Measurements from ENCODE around the gene LPAR2. TPM values are rescaled to one million over a fixed set of nuclear protein-coding genes. Genes with fewer than 3 reads are reported as not detected.

Gene LPAR2
- total and polyA plus RNA-seq, 10 of the 15 experiments (the other 5 are each of a cell fraction or from before 2014, with no cell fraction given) = 0.98 to 23.8 (median 10.2) TPM

DNA sequence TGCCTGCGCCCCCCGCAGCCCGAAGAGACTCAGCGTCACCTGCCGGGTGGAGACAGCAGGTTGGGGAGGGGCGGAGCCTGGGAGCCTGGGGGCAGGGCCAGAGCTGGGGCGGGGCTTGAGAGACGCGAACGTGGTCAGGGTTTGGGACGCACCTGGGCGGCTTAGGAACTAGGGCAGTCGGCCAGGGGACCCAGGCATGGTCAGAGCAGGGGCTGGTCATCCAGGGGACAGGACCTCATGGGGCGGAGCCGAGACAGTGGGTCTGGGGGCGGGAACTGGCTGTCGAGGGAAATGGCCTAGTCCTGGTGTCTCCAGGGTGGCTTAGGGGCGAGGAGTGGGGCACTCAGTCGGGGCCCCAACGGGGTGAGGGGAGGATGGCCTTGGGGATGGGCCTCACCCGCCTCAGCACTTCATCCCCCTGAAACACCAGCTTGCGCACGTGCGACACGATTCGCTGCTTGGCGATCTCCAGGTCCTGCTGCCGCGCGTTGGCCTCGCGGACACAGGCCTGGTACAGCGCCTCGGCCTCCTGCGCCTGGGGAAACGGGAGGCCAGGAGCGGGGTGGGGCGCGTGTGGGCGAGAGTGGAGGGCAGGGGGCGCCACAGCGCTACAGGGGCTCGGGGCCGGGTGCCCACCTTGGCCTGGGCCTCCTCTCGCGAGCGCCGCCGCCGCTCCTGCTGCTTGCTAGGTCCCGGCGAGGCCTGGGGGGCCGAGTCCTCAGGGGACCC is 9.7 kb upstream of the LPAR2 start:
- FAIRE-seq = no peak
- H3K4me1 ChIP-seq (ENCODE audit: control insufficient read depth, insufficient read depth, low read length) = no peaks in the 10 kb centered on the region; the same call in 1 of the 2 replicates
- ChIA-PET CTCF (no interaction called here), POLR2A (interaction anchor here (0.6 kb wide), 1 partner anchor 481 kb away, joined by 4 read pairs; no protein-coding TSS in a partner anchor), RAD21 (ENCODE audit: unreplicated experiment) (no interaction called here), SMC1A (ENCODE audit: uncharacterized antibody, unreplicated experiment) (no interaction called here)
- in situ Hi-C loops (cut with MboI) = no loop called here
- no peaks in the 10 kb centered on the region; the same call in 1 of the 2 replicates for H4K20me1 ChIP-seq (ENCODE audit: control insufficient read depth, insufficient read depth)
- no peak overlapping the region for H3K9ac ChIP-seq (ENCODE audit: control insufficient read depth, insufficient read depth, low read length)
- no peaks in the 10 kb centered on the region for H3K27me3 ChIP-seq (replicated peaks in 1 of 2; ENCODE audit: control insufficient read depth in 2 of 2, insufficient read depth in 2 of 2, low read length in 1 of 2)
- no peaks in the 10 kb centered on the region for H3K9me3 ChIP-seq (replicated peaks; ENCODE audit: control insufficient read depth, insufficient read depth, low read length)
- no peak overlapping the region for H3K27ac ChIP-seq (ENCODE audit: control insufficient read depth, insufficient read depth)
- H3K79me2 ChIP-seq (ENCODE audit: control insufficient read depth, insufficient read depth, low read length) = peaks cover 12% of the 10 kb centered on the region
- H2AFZ ChIP-seq (ENCODE audit: control insufficient read depth, low read depth, low read length) = no peak overlapping the region
- intact Hi-C loops (cut with micrococcal nuclease; ENCODE audit: unreplicated experiment) = no loop called here
- WGBS (ENCODE audit: insufficient coverage, insufficient replicate concordance, low lambda C conversion rate, missing lambda C conversion rate) = 97% methylated on average over 25 of the region's 53 CpGs
- H3K36me3 ChIP-seq (ENCODE audit: control insufficient read depth in 2 of 2, insufficient read depth in 2 of 2, low read length in 1 of 2) = peaks cover 29 to 30% of the 10 kb centered on the region in 2 experiments
- TF ChIP-seq CBFB (IDR thresholded peaks at IDR 0.05; ENCODE audit: low read depth) (no peak), POLR2A (IDR thresholded peaks at IDR 0.05; ENCODE audit: low read depth, low read length) (peak; percentile 25; the same call in 1 of the 2 replicates), TAF1 (IDR thresholded peaks at IDR 0.05; ENCODE audit: borderline replicate concordance, low read depth, low read length) (no peak)
- no peak overlapping the region for H3K4me2 ChIP-seq (ENCODE audit: control insufficient read depth, insufficient read depth)
- H3K4me3 ChIP-seq = no peak overlapping the region
- no peak for ATAC-seq
- DNase-seq (ENCODE audit: low read depth, low spot score) = no peak
- no TSS peak for BruUV-seq (replicated peaks)

DNA sequence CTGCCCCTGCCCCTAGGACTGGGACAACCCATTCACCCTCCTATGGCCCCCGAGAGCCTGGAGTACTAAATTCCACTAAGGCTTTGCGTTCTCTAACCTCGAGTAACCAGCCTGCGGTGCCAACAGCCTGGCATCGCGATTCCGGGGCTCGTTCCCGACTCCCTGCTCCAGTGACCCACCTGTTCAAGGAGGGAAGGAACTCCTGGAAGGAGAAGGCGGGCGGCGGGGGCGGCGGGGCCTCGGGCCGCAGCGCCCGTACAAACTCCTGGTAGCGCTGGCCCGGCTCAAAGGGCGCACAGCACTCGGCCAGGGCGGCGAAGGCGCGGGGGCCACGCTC is 9.1 kb upstream of the LPAR2 start:
- peaks cover 30 to 33% of the 10 kb centered on the region in 2 experiments for H3K36me3 ChIP-seq (ENCODE audit: control insufficient read depth in 2 of 2, insufficient read depth in 2 of 2, low read length in 1 of 2)
- H3K27me3 ChIP-seq (replicated peaks in 1 of 2; ENCODE audit: control insufficient read depth in 2 of 2, insufficient read depth in 2 of 2, low read length in 1 of 2) = no peaks in the 10 kb centered on the region
- BruUV-seq (replicated peaks) = no TSS peak
- H3K27ac ChIP-seq (ENCODE audit: control insufficient read depth, insufficient read depth) = no peak overlapping the region
- peaks cover 6% of the 10 kb centered on the region for H3K79me2 ChIP-seq (ENCODE audit: control insufficient read depth, insufficient read depth, low read length)
- no peak for TF ChIP-seq HDGF (IDR thresholded peaks at IDR 0.05)
- no peak for TF ChIP-seq NFYA (IDR thresholded peaks at IDR 0.05; ENCODE audit: borderline replicate concordance, low read depth, low read length)
- no peak for TF ChIP-seq MTA3 (IDR thresholded peaks at IDR 0.05; ENCODE audit: borderline replicate concordance, low read length)
- no peak for TF ChIP-seq RUNX3 (IDR thresholded peaks at IDR 0.05; ENCODE audit: low read length)
- TF ChIP-seq GATAD2B (conservative IDR thresholded peaks at IDR 0.05; ENCODE audit: low read depth) = no peak
- no peak for TF ChIP-seq ZBED1 (IDR thresholded peaks at IDR 0.05; ENCODE audit: borderline replicate concordance)
- TF ChIP-seq KLF5 (IDR thresholded peaks at IDR 0.05; ENCODE audit: partially characterized antibody) = no peak
- TF ChIP-seq FOS (IDR thresholded peaks at IDR 0.05; ENCODE audit: borderline replicate concordance, extremely low read depth, insufficient read length) = no peak
- ChIA-PET SMC1A (ENCODE audit: uncharacterized antibody, unreplicated experiment) (no interaction called here), CTCF (no interaction called here), POLR2A (interaction anchor here (0.6 to 1.2 kb wide), 2 partner anchors 20 to 59 kb away, joined by 3 read pairs; no protein-coding TSS in a partner anchor), RAD21 (ENCODE audit: unreplicated experiment) (no interaction called here)
- no peak overlapping the region for H3K4me2 ChIP-seq (ENCODE audit: control insufficient read depth, insufficient read depth)
- in situ Hi-C loops (cut with MboI) (no loop called here), intact Hi-C loops (cut with micrococcal nuclease; ENCODE audit: unreplicated experiment) (no loop called here)
- DNase-seq (ENCODE audit: low read depth, low spot score) (no peak), FAIRE-seq (no peak), ATAC-seq (no peak)
- 98% methylated on average over 18 of the region's 27 CpGs for WGBS (ENCODE audit: insufficient coverage, insufficient replicate concordance, low lambda C conversion rate, missing lambda C conversion rate)
- H3K4me3 ChIP-seq = no peak overlapping the region
- no peaks in the 10 kb centered on the region; the same call in 1 of the 2 replicates for H4K20me1 ChIP-seq (ENCODE audit: control insufficient read depth, insufficient read depth)
- no peak overlapping the region for H2AFZ ChIP-seq (ENCODE audit: control insufficient read depth, low read depth, low read length)
- no peaks in the 10 kb centered on the region; the same call in 1 of the 2 replicates for H3K4me1 ChIP-seq (ENCODE audit: control insufficient read depth, insufficient read depth, low read length)
- H3K9ac ChIP-seq (ENCODE audit: control insufficient read depth, insufficient read depth, low read length) = no peak overlapping the region
- H3K9me3 ChIP-seq (replicated peaks; ENCODE audit: control insufficient read depth, insufficient read depth, low read length) = no peaks in the 10 kb centered on the region

Data from GM12878 (cell line).